Medulla oblongata (tissue), 1 donor: ENCODE data around the gene SH3GL2.

ENCODE experiments used
- DNase-seq: peaks from one replicate; pipeline ENCODE4 v3.0.0-alpha.2; 2015; ENCODE audit errors: extremely low spot score

The SH3GL2 gene

DNA sequence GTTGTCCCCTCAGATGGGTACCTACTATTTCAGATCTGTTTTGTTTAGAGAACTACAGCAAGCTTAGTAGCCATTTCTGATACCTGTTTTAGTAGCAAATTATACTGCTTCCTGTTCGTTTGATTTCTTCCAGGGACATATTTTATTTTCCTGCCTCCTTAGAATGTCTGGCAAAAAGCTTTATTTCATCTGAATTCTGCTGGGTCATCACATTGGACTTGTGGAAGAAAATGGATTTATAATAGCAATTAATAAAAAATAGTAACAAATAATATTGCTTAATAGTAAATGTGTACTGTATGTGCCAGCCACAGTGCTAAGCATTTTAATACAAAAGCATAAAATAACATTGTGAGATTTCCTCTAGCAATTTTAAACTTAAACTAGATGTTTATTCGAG lies 79.4 kb downstream of the SH3GL2 start:
- DNase-seq = no peak

DNA sequence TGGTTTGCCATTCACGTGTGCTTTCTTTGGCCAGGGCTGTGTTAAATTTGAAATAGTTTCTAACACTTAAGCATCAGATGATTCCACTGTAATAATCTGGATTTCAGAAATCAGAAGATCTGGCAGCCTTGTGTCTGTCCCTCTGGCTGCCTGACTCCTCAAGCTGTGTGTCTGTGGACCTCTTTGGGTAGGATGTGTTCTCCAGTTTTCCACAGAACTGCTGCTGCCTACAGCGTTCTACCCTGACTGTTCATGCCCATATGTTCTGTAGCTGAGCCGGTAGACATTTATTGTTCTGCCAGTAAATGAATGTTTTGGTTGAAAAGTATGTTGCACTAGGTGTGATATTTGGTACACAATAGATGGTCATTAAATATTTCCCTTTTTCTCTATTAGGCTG lies 81.3 kb downstream of the SH3GL2 start:
- DNase-seq = no peak

DNA sequence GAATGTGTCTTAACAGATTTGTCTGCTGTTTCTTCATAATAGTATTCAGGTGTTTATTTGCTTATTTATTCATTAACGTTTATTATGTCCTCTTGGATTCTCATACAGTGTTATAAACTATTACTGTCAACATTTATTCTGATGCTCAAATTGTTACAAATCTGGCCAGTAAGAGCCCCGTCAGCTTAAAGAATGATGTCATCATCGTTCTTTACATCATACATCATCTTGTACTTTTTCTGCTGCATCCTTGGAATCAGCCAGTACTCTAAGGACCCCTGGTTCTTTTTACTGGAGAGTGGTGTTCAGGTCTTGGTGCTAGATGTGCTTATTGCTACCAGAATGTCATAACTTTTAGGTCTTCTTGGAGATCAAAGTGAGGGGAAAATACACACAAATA lies 86.6 kb downstream of the SH3GL2 start:
- no peak for DNase-seq

DNA sequence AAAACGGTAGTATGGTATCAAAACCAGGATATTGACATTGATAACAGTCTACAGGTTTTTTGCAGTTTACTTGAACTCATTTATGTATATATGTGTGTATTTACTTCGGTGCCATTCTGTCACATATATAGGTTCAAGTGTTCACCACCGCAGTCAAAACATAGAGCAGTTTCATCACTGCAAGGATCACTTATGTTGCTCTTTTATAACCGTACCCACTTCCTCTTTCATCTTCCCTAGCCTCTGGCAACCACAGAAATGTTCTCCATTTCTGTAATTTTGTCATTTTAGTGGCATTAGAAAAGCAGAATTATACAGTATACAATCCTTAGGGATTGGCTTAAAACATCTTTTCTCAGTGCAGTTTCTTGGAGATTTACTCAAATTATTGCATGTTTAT lies 90.3 kb downstream of the SH3GL2 start:
- no peak for DNase-seq

DNA sequence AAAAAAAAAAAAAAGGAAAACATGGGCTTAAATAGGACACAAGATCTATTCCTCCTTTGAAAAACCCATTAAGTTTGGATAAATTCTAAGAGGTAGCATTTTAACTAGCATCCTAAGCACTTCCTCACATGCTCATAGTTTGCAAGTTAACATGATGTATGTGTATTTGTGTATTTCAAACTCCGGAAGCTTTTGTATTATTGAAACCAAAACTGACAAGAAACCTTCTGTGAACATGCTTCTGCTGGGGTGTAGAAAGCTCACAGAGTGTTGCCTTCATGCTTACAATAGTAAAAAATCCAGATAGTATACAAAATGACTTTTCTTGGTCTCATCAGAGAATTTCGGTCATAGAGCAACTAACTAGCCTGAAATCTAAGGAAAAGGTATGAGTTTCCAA lies 103.8 kb downstream of the SH3GL2 start:
- DNase-seq = no peak

DNA sequence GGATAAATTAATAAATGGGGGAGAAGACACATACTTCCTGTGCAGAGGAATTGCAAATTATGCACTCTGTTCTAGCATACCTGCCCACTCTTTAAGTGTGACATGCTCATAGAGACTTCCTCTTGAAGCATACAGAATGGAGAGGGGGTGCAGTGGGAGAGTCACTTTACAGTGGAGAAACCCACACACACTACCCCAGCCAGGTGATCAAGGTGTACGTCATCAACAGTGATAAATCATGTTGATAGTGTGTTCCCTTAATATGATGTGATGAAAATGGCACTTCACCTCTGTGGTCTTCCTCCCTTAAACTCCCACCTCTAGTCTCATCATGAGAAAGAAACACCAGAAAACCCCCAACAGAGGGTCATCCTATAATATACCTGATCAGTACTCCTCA lies 110.0 kb downstream of the SH3GL2 start:
- DNase-seq = no peak

DNA sequence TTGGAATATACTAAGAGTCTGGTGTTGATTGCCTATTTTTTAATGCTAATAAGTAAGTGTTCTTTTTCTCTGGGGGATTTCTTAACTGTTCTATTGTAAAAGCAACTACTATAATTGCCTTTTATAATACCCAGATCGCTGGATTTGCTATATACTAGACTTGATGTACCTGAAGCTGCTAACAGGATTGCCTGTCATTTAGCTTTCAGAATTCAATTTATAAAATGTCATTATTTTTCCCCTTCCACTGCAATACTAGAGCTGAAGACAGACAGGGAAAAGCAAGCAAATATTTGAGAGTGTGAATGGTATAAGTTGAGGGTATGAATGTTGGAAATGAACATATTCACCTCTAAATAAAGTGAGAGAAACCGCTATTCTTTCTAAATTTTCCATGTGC lies 115.5 kb downstream of the SH3GL2 start:
- no peak for DNase-seq

DNA sequence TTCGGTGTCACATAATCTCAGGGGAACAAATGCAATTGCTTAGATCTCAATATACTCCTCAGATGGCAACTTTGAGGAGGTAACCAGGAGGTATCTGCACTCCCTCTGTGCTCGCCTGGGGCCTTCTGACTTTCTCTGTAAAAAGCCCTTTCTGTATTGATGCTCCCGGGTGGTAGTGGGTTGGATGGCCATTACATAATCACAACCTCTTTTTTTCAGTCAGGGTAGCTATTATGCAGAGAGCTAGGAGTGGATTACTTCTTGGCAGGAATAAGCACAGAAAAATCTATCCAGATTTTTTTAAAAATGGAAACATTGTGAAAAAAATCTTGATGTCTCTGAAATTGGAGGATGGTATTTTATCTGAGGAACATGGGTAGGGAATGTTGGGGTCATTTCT lies 116.6 kb downstream of the SH3GL2 start:
- DNase-seq = no peak

DNA sequence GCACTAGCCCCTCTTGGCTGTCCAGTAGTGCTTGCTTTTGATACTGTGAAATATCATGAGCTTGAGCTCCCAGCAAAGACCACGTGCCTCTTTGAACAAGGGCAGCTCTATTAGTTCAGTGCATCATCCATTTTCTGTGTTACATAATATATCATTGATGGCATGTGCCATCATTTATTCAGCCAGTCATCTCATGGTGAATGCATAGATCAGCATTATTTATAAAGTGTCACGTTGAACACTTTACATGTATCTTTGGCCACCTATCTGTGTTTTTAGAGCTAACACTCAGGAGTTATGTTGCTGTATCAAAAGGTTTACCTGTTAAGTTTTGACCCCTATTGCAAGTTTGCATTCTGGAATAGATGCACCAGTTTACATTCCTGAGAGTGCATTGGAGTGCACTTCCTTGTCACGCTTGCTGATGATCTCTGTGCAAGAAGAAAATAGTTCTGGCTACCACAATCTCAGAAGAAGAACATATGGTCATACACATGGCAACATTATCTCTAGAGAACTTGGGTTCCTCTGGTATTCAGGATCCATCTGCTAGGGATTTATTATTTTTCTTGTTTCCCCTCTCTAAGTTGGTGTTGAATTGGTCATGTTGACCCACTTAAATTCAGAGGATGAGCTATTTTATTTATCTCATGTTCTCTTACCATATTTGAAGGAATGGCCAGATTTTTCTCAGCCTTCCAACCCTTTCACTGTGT lies 120.9 kb downstream of the SH3GL2 start:
- DNase-seq = no peak

DNA sequence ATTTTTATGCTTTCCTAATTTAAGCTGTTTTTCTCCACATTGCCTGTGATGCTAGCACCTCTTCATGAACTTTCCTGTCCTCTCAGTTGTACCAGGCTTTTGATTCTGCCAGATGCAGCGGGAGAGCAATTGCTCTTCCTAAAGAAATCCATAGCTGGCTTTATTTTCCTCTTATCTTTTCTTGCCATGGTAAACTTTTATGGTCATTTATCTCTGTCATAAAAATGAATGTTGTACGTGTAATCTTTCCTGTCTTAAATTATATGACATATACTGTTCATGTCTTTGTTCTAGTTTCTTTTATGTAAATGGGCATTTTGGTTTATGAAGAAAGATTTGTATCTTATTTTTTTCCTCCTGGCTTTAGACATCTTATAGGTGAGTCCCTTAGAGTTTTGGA lies 127.5 kb downstream of the SH3GL2 start:
- DNase-seq = no peak

DNA sequence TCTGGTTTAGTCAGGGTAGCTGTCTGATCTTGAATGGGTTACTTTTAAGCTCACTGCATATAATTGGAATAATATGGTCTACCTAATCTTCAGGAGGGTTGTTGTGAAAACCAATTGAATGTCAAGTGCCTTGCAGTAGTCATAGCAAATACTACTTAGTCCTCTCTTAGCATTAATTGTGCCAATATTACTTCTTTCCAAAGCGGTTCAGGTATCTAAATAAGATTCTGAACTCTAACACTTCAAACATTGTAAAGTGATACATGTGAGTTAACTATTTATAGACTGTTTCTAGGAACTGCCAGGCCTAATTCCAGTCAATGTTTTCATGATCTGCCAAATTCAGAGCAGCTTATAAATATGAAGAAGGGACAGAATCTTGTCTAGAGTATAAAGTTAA lies 140.2 kb downstream of the SH3GL2 start:
- no peak for DNase-seq

DNA sequence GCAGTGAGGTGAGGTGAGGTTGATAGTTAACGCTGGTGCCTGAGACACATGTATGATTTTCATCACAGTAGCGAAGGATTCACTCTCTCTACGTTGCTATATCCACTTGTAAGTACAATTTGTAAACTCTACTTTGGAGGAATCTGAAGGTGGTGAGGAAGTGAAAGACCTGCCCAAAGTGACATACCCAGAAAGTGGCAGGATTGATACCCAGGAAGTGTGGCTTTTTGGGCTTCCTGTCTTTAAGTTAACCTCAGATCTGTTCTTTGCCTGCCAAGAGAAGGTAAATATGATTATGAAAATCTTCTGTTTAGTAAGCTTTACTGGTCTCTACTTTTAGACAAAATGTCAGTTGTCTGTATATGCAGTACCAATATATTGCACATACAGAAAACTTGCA lies 143.1 kb downstream of the SH3GL2 start:
- DNase-seq = no peak

DNA sequence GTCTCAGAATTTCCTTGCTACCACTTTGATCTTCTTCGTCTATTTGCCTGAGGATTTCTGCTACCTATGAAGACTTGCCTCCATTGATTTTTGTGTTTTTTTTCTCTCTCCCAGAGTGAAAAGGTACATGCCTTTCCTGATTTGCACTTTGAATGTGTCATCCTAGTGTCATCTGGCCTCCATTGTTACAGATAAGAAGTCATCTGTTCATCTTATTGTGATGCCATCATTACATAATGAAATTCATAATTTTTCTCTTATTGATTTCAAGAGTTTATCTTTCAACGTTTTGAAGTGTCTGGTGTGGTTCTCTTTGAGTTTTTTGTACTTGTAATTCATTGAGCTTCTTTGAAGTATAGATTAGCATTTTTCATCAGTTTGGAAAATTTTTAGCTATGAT lies 144.8 kb downstream of the SH3GL2 start:
- no peak for DNase-seq

DNA sequence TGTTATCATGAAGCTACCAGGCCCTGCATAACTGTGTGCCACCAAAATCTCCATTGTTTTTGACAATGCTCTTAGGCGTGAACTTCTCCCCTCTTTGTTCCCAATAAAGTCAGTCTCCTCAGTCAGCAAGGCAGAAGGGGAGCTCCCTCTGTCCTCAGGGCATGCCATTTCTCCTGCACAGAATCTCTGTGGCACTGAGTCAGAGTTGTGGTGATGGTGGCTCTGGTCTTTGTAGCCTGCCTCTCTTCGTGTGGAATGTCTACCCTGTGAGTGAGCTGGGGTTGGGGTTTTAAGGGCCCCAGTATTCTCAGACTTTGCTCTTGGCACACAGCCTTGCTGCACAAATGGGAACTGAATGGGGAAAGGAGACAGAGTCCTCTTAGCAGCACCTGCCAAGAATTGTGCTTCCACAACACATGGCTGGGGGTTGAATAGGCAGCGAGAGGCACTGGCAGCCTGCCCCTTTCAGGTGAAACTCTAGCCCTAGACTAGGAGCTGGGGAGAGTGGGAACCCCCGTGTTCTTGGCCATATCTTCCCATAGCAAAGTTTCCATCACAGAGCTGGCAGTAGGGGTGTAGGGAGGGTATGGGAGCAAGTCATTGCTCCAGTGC lies 146.6 kb downstream of the SH3GL2 start:
- DNase-seq = no peak

DNA sequence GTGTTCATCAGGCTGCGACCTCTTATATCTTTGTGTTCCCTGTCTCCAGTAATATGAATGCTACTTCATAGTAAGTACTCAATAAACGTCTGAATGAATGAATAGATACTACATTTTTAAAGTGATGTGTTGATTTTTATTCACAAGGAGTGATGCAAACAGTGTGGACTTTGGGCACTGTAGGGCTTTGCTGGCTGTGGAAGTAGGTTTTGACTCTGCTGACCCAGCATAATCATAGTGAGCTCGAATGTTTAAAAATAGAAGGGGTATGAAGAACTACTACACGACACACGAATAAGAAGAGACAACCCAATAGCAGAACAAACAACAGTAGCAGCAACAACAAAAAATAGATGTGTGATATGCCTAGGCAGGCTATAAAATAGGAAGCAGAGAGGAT lies 147.4 kb downstream of the SH3GL2 start:
- DNase-seq = no peak

DNA sequence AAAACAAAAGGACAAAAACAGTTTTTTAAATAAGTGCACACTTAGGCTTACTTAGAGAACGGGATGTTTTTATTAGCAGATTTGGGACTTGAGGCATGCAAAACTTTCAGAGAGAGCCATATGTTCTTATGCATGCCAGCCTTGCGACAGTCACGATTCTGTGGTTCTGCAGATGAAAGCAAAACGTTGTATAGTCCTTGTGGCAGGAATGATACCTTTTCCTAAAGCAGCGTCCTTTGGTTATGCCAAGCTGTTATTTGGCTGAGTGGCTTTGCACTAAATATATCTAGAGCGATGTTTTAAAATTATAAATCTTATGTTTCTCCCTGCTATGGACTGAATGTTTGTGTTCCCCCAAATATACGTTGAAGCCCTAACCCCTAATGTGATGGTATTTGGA lies 152.0 kb downstream of the SH3GL2 start:
- no peak for DNase-seq

DNA sequence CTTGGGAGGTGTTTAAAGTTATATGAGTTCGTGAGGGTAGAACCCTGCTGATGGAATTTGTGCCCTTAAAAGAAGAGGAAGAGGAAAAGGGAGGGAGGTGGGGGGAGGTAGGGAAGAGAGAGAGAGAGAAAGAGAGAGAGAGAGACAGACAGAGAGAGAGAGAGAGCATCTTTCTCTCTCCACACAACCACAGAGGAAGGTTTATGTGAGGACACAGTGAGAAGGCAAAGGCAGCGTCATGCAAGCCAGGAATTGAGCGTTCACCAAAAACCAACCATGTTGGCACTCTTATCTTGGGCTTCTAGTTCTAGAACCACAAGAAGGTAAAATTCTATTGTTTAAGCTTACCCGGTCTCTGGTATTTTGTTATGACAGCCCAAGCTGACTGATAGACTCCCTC lies 152.4 kb downstream of the SH3GL2 start:
- no peak for DNase-seq

DNA sequence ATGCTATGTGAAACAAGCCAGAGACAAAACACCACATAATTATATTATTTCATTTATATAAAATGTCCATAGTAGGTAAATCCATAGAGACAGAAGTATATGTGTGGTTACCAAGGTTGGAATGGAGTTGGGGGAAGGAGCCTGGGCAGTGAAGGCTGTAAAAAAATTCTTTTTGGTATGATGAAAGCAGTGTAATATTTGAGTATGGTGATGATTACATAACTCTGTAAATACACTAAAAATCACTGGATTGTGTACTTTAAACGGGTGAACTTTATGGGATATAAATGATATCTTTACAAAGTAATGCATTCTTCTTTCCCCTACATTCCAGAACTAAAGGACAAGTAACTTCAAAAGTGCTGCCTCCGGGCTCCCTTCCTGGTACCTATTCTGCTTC lies 155.8 kb downstream of the SH3GL2 start:
- no peak for DNase-seq

DNA sequence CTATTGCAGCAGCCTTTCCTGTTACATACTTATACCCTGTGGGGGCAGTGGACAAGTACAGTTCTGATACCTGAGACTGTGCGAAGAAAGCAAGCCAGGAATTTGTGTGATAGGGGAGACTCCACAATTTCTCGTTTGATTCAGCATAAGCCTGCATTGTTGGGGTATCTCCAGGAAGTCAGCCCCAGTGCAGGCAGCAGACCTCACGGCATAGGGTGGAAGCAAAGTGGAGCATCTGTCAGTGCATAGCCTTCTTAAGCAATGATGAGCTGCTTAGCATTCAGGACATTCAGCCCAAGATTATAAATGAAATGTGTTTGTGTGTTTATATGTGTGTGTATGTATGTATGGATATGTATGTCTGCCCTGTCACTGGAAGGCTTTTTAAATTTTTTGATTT lies 157.0 kb downstream of the SH3GL2 start:
- no peak for DNase-seq

DNA sequence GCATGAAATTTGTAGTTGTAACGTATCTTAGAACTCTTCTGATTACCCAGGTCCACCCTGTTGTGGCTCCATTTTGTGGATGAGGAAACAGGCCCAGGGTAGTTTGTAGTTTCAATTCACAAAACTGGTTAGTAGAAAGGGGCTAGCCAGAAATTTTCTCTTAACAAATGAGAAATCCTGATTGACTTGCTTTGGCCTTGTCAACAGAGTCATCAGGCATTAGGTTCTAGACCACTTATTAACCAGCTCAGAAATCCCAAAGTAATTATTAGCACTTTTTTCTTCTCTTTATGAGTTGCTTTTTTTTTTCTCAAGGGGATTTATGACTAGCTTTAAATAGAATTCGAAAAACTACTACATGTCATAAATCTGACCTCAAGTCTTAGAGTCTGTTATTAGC lies 160.2 kb downstream of the SH3GL2 start:
- DNase-seq = no peak

DNA sequence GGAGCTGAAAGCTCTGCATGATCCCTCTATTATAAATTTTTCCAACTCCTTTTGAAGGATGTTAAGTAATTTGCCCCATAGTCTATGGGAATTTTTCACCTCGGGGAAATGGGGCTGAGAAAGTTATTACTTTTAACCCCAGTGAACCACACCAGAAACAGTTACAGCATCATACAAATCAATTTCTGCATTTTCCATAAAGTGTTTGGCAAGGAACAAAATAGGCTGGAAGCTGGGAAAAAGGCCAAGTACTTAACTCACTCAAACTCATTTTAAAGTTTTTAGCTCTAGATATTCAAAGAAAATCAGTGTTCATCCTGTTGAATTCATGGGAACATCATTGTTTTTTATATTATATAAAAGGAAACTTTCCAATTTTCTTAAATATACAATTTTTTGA lies 160.9 kb downstream of the SH3GL2 start:
- no peak for DNase-seq

DNA sequence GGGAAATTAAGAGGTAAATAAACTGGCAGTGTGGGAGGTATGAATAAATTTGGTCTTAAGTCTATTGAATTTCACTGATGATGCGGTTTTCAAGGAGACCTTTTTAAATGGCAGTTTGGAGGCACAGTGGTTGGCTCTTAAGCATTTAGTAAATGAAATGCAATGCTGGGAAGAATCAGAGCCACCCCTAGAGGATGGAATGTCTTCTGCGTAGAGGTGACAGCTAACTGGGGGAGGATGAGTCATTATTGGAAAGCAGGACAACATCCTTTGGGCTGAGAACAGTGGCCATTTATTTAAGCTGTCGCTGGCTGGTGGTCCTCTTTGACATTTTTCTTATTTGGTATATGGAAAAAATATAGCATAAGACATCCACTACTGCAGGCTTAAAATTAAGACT lies 163.2 kb downstream of the SH3GL2 start:
- DNase-seq = no peak

DNA sequence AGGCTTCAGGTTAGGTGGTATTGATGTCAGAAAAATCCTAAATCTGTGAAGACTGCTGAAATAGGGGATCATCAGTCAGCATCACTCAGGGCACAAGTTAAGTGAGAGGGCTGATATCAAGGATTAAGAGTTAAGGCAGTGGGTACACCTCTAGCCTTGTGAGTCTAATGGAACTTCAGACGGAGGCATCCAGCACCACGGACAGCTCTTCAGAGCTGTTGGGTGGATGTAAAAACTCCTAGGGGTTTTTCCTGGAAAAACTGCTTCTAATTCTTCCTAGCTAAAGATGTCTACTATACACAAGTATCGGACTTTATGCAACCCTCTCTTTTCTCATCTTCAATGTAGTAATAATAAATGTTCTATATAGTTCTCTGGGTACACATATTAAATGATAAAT lies 165.9 kb downstream of the SH3GL2 start:
- no peak for DNase-seq

DNA sequence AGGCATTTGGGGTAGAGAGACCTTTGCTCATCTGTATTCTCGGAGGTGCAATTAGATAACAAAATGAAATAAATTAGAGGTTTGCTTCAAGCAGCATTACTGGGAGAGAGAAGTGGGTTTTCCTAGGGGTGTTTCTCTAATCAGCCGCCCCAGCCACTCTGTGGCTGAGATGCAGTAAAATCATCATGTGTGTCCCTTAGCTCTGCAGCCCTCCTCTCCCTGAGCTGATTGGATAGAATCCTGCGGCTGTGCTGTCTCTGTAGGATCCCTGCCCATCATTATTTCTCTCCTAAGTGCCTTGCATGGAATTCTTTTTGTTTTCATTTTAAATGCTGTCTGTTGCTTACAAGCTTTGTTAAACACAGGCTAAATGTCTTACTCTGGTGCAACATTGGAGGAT lies 171.4 kb downstream of the SH3GL2 start:
- DNase-seq = no peak
